PC-3 (cell line): Measurements from ENCODE around the gene BACE2. TPM values are rescaled to one million over a fixed set of nuclear protein-coding genes. Genes with fewer than 3 reads are reported as not detected.

ENCODE experiments used
- ATAC-seq: fragments of 200-7000 bp; cut with Tn5 transposase; 2 replicates; pipeline ENCODE4 v1.9.1; 2020; ENCODE audit warnings: mild to moderate bottlenecking, moderate library complexity
- BruUV-seq: library from RNA; stranded (reverse); fragments of 400-500 nt; replicated peaks from 2 replicates; lab custom pipeline; 2021; lab: Mats Ljungman, UMichigan
- CTCF ChIA-PET: fragments of 300-600 bp; sonication (Branson Sonifier 250); formaldehyde crosslinking; loops from one replicate; lab custom pipeline; 2022; ENCODE audit warnings: antibody characterized with exemption; lab: Charles Lee
- POLR2A ChIA-PET: fragments of 300-600 bp; sonication (Branson Sonifier 250); formaldehyde crosslinking; loops from one replicate; lab custom pipeline; 2022; ENCODE audit warnings: antibody characterized with exemption; ENCODE audit not compliant: unreplicated experiment; lab: Charles Lee
- DNase-seq: peaks from one replicate; pipeline ENCODE4 v3.0.0-alpha.2; 2015
- H2AFZ ChIP-seq: fragments of 300-600 bp; sonication (generic); 2 replicates; pipeline ENCODE4 v1.6.0; 2016; ENCODE audit warnings: antibody characterized with exemption, low read length
- H3F3A ChIP-seq: fragments of 300-600 bp; sonication (generic); one replicate; pipeline ENCODE4 v1.6.0; 2017; ENCODE audit warnings: antibody characterized with exemption, low read length, control low read depth, mild to moderate bottlenecking; ENCODE audit not compliant: unreplicated experiment
- H3K27ac ChIP-seq: fragments of 300-600 bp; sonication (generic); 2 replicates; pipeline ENCODE4 v1.5.1; 2016; ENCODE audit warnings: mild to moderate bottlenecking, low read length
- H3K27me3 ChIP-seq: fragments of 300-600 bp; sonication (generic); 2 replicates; pipeline ENCODE4 v1.6.1; 2016; ENCODE audit warnings: low read length, mixed read lengths
- H3K36me3 ChIP-seq: fragments of 300-600 bp; sonication (generic); 2 replicates; pipeline ENCODE4 v1.6.1; 2016; ENCODE audit warnings: low read depth, mixed run types, low read length, mixed read lengths
- H3K4me1 ChIP-seq: fragments of 300-600 bp; sonication (generic); 2 replicates; pipeline ENCODE4 v1.5.1; 2016; ENCODE audit warnings: low read length; ENCODE audit not compliant: insufficient read depth
- H3K4me2 ChIP-seq: fragments of 300-600 bp; sonication (generic); 2 replicates; pipeline ENCODE4 v1.6.0; 2016; ENCODE audit warnings: low read length
- H3K4me3 ChIP-seq: fragments of 300-600 bp; sonication (generic); 2 replicates; pipeline ENCODE4 v1.5.1; 2016; ENCODE audit warnings: mild to moderate bottlenecking, low read length, mixed read lengths
- H3K79me2 ChIP-seq: fragments of 300-600 bp; sonication (generic); 2 replicates; pipeline ENCODE4 v1.6.1; 2017; ENCODE audit warnings: low read length, mixed read lengths
- H3K9ac ChIP-seq: fragments of 300-600 bp; sonication (generic); 2 replicates; pipeline ENCODE4 v1.6.0; 2016; ENCODE audit warnings: mild to moderate bottlenecking, low read length
- H3K9me2 ChIP-seq: fragments of 300-600 bp; sonication (generic); replicated peaks from 2 replicates; pipeline ENCODE4 v1.6.1; 2016; ENCODE audit warnings: mixed run types, low read length, mixed read lengths
- H3K9me3 ChIP-seq: fragments of 300-600 bp; sonication (generic); 2 replicates; pipeline ENCODE4 v1.6.1; 2016; ENCODE audit warnings: low read length, mixed read lengths
- H4K20me1 ChIP-seq: fragments of 300-600 bp; sonication (generic); 2 replicates; pipeline ENCODE4 v1.6.1; 2016; ENCODE audit warnings: low read length, mixed read lengths
- CTCF ChIP-seq: fragments of 300-600 bp; sonication (generic); conservative IDR thresholded peaks from 2 replicates; pipeline ENCODE4 v1.5.1; 2017; ENCODE audit warnings: antibody characterized with exemption, low read depth, mild to moderate bottlenecking, low read length
- EZH2 ChIP-seq: fragments of 300-600 bp; sonication (generic); IDR thresholded peaks from one replicate; pipeline ENCODE4 v1.6.1; 2017; ENCODE audit warnings: antibody characterized with exemption, mild to moderate bottlenecking, low read length; ENCODE audit not compliant: unreplicated experiment
- EZH2phosphoT487 ChIP-seq: fragments of 300-600 bp; sonication (generic); IDR thresholded peaks from 2 replicates; pipeline ENCODE4 v1.6.1; 2018; ENCODE audit warnings: mild to moderate bottlenecking, antibody characterized with exemption, low read length, borderline replicate concordance
- intact Hi-C: fragments of 100-400 bp; cut with micrococcal nuclease; formaldehyde crosslinking; loops from 2 replicates; pipeline ENCODE4 v1.9.0; 2023
- total RNA-seq: library from RNA; depleted of rRNA; stranded (reverse); fragments of >200 nt; gene quantifications from 2 replicates; pipeline ENCODE4 v1.2.3, GENCODE V29; 2014

The BACE2 gene
- total RNA-seq, 1 experiment from 2014 or later, result 89.2 TPM

DNA sequence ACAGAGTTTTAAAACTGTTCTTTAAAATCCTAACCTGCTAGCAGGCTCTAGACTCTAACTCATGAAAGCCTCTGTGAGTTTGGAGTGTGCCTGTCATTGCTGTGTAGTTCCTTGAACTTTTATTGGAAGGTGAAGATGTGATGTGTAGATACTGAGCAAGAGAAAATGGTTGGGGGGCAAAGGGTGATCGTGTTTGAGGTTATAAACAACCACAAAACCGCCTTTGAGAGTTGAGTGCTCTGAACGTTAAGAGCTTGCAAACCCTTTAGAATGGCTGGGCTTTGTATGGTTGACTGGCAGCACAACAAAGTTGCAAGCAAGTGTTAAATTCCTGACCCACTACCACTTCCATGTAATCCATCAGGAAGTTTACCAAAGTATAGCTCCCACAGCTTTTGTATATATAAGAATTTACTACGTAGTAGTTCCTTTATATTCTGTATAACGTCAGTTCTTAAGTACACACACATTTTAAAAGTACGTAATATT, 19.6 kb downstream of the BACE2 start:
- Histone ChIP-seq H3K9me3 (no peaks in the 10 kb centered on the region), H3K4me1 (no peaks in the 10 kb centered on the region), H3K27ac (no peak overlapping the region), H4K20me1 (no peaks in the 10 kb centered on the region), H3K27me3 (no peaks in the 10 kb centered on the region), H3K79me2 (peaks cover 28% of the 10 kb centered on the region; the same call in 1 of the 2 replicates), H2AFZ (no peak overlapping the region), H3K36me3 (0 out of 2 replicates have a peak, but pooled peaks cover 4% of the 10 kb centered on the region), H3K4me2 (no peak overlapping the region), H3K9me2 (no peaks in the 10 kb centered on the region), H3K9ac (no peak overlapping the region), H3F3A (no peaks in the 10 kb centered on the region), H3K4me3 (no peak overlapping the region)
- ChIA-PET CTCF (no interaction called here), POLR2A (no interaction called here)
- DNase-seq, result no peak
- no peak for ATAC-seq
- no peak for TF ChIP-seq EZH2
- no peak for TF ChIP-seq CTCF
- no peak for TF ChIP-seq EZH2phosphoT487
- intact Hi-C loops, result no loop called here
- no TSS peak for BruUV-seq

- Histone ChIP-seq H3K9ac (no peak overlapping the region), H3K27me3 (no peaks in the 10 kb centered on the region), H3K4me1 (no peaks in the 10 kb centered on the region), H3K36me3 (no peaks in the 10 kb centered on the region), H3F3A (no peaks in the 10 kb centered on the region), H4K20me1 (no peaks in the 10 kb centered on the region), H3K9me3 (no peaks in the 10 kb centered on the region), H2AFZ (no peak overlapping the region), H3K79me2 (0 out of 2 replicates have a peak, but pooled peaks cover 21% of the 10 kb centered on the region), H3K27ac (no peak overlapping the region), H3K4me2 (no peak overlapping the region), H3K9me2 (no peaks in the 10 kb centered on the region), H3K4me3 (no peak overlapping the region)
- ATAC-seq (no peak), DNase-seq (no peak)
- ChIA-PET POLR2A (no interaction called here), CTCF (no interaction called here)
- BruUV-seq, result no TSS peak
- intact Hi-C loops, result no loop called here
- TF ChIP-seq CTCF (no peak), EZH2 (no peak), EZH2phosphoT487 (no peak)
Observed at GRCh38 chr21:41188486-41189149, 20.7 kb downstream of the BACE2 start.

DNA sequence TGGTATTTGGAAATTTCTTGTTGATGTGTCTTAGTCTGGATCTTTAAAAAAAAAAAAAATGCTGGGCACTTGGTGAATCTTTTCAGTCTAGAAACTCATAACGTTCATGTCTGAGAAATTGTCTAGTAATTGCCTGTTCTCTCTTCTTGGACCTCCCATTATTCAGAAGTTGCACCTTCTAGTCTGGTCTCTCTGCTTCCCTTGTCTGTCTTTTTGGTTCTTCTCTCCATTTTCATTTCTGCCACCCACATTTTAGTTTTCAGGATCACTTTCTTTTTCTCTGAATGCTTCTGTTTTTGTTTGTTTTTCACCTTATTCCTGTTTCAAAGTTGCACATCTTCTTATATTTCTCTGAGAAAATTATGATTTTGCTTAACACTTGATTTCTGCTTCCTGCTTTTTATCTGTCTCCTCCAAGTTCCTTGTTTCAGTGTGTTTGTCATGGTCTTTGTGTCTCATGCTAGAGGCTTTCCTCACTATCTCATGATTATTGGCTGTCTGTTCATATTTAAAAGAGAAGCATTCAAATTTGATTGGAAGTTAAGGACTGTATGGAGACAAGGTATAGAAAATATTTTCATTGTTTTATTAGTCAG, 21.3 kb downstream of the BACE2 start:
- ATAC-seq, result no peak
- no peaks in the 10 kb centered on the region for H4K20me1 ChIP-seq
- intact Hi-C loops, result no loop called here

More for the DNA sequence above, 21.3 kb downstream of the BACE2 start:
- no peak for TF ChIP-seq CTCF
- no peak for TF ChIP-seq EZH2
- no peak for TF ChIP-seq EZH2phosphoT487
- Histone ChIP-seq H3K9ac (no peak overlapping the region), H3F3A (no peaks in the 10 kb centered on the region), H3K9me2 (no peaks in the 10 kb centered on the region), H3K36me3 (no peaks in the 10 kb centered on the region), H3K4me3 (no peak overlapping the region), H2AFZ (no peak overlapping the region), H3K4me2 (no peak overlapping the region), H3K4me1 (no peaks in the 10 kb centered on the region), H3K27ac (no peak overlapping the region), H3K79me2 (0 out of 2 replicates have a peak, but pooled peaks cover 18% of the 10 kb centered on the region), H3K27me3 (no peaks in the 10 kb centered on the region), H3K9me3 (no peaks in the 10 kb centered on the region)
- ChIA-PET CTCF (no interaction called here), POLR2A (no interaction called here)
- no TSS peak for BruUV-seq
- DNase-seq, result no peak
